ENCODE data around the gene PLK1.

GRCh38 chr16:23705517-23705902 is 26.8 kb downstream of the PLK1 start:
- TF ChIP-seq POLR2A (IDR thresholded peaks at IDR 0.05) = no peak
- no peak for TF ChIP-seq POLR2AphosphoS5 (IDR thresholded peaks at IDR 0.05; ENCODE audit: insufficient read depth in 1 of 2, low read depth in 1 of 2)

Data from vagina (tissue), 2 donors.